ENCODE measurements around the gene PRPS1.

PRPS1 gene

GRCh38 chrX:107672955-107673378 lies 44.7 kb downstream of the PRPS1 start (continued):
- TF ChIP-seq, protein P1, sequence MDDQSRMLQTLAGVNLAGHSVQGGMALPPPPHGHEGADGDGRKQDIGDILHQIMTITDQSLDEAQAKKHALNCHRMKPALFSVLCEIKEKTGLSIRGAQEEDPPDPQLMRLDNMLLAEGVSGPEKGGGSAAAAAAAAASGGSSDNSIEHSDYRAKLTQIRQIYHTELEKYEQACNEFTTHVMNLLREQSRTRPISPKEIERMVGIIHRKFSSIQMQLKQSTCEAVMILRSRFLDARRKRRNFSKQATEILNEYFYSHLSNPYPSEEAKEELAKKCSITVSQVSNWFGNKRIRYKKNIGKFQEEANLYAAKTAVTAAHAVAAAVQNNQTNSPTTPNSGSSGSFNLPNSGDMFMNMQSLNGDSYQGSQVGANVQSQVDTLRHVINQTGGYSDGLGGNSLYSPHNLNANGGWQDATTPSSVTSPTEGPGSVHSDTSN (CRISPR knock-in tag; IDR thresholded peaks at IDR 0.05), result peak; percentile 78; the same call in 1 of the 2 replicates
- TF ChIP-seq ZNF747 (tag by site-specific recombination; IDR thresholded peaks at IDR 0.05) (no peak), RBAK (tag by site-specific recombination; IDR thresholded peaks at IDR 0.05) (no peak), IKZF3 (tag by site-specific recombination; IDR thresholded peaks at IDR 0.05) (peak; percentile 67), ZNF155 (tag by site-specific recombination; IDR thresholded peaks at IDR 0.05) (no peak), ZNF843 (tag by site-specific recombination; IDR thresholded peaks at IDR 0.05) (peak; percentile 43; the same call in 1 of the 2 replicates), ZNF423 (tag by site-specific recombination; IDR thresholded peaks at IDR 0.05) (peak; percentile 70; the same call in 1 of the 2 replicates), ZNF138 (tag by site-specific recombination; IDR thresholded peaks at IDR 0.05; ENCODE audit: borderline replicate concordance) (no peak), KLF10 (tag by site-specific recombination; IDR thresholded peaks at IDR 0.05) (no peak), ZNF585B (tag by site-specific recombination; IDR thresholded peaks at IDR 0.05) (no peak), SP2 (tag by site-specific recombination; IDR thresholded peaks at IDR 0.05) (peak; percentile 23; the same call in 1 of the 2 replicates), KLF1 (tag by site-specific recombination; IDR thresholded peaks at IDR 0.05) (peak; percentile 95), GLIS1 (tag by site-specific recombination; IDR thresholded peaks at IDR 0.05) (peak; percentile 93), ZNF157 (tag by site-specific recombination; IDR thresholded peaks at IDR 0.05) (no peak), ZNF513 (tag by site-specific recombination; IDR thresholded peaks at IDR 0.05) (no peak), ZNF514 (tag by site-specific recombination; IDR thresholded peaks at IDR 0.05) (no peak), ZNF112 (tag by site-specific recombination; IDR thresholded peaks at IDR 0.05) (no peak), ZNF701 (tag by site-specific recombination; IDR thresholded peaks at IDR 0.05) (no peak), OVOL3 (tag by site-specific recombination; IDR thresholded peaks at IDR 0.05) (no peak), ZSCAN23 (tag by site-specific recombination; IDR thresholded peaks at IDR 0.05) (peak; percentile 45; the same call in 1 of the 2 replicates), ZNF214 (tag by site-specific recombination; IDR thresholded peaks at IDR 0.05; ENCODE audit: borderline replicate concordance) (no peak), ZNF664 (tag by site-specific recombination; IDR thresholded peaks at IDR 0.05) (no peak)
- TF ChIP-seq, protein P2, sequence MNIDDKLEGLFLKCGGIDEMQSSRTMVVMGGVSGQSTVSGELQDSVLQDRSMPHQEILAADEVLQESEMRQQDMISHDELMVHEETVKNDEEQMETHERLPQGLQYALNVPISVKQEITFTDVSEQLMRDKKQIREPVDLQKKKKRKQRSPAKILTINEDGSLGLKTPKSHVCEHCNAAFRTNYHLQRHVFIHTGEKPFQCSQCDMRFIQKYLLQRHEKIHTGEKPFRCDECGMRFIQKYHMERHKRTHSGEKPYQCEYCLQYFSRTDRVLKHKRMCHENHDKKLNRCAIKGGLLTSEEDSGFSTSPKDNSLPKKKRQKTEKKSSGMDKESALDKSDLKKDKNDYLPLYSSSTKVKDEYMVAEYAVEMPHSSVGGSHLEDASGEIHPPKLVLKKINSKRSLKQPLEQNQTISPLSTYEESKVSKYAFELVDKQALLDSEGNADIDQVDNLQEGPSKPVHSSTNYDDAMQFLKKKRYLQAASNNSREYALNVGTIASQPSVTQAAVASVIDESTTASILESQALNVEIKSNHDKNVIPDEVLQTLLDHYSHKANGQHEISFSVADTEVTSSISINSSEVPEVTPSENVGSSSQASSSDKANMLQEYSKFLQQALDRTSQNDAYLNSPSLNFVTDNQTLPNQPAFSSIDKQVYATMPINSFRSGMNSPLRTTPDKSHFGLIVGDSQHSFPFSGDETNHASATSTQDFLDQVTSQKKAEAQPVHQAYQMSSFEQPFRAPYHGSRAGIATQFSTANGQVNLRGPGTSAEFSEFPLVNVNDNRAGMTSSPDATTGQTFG (tag by site-specific recombination; IDR thresholded peaks at IDR 0.05; ENCODE audit: borderline replicate concordance), result no peak
- TF ChIP-seq, protein P3, sequence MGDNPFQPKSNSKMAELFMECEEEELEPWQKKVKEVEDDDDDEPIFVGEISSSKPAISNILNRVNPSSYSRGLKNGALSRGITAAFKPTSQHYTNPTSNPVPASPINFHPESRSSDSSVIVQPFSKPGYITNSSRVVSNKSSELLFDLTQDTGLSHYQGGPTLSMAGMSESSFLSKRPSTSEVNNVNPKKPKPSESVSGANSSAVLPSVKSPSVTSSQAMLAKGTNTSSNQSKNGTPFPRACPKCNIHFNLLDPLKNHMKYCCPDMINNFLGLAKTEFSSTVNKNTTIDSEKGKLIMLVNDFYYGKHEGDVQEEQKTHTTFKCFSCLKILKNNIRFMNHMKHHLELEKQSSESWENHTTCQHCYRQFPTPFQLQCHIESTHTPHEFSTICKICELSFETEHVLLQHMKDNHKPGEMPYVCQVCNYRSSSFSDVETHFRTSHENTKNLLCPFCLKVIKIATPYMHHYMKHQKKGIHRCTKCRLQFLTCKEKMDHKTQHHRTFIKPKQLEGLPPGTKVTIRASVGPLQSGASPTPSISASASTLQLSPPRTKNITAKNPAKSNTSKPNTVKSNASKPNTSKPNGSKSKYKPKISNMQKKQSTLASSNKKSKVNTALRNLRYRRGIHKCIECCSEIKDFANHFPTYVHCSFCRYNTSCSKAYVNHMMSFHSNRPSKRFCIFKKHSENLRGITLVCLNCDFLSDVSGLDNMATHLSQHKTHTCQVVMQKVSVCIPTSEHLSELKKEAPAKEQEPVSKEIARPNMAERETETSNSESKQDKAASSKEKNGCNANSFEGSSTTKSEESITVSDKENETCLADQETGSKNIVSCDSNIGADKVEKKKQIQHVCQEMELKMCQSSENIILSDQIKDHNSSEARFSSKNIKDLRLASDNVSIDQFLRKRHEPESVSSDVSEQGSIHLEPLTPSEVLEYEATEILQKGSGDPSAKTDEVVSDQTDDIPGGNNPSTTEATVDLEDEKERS (tag by site-specific recombination; IDR thresholded peaks at IDR 0.05), result 0 out of 2 replicates have a peak, but pooled peaks have one; percentile 47
- TF ChIP-seq, protein P4, sequence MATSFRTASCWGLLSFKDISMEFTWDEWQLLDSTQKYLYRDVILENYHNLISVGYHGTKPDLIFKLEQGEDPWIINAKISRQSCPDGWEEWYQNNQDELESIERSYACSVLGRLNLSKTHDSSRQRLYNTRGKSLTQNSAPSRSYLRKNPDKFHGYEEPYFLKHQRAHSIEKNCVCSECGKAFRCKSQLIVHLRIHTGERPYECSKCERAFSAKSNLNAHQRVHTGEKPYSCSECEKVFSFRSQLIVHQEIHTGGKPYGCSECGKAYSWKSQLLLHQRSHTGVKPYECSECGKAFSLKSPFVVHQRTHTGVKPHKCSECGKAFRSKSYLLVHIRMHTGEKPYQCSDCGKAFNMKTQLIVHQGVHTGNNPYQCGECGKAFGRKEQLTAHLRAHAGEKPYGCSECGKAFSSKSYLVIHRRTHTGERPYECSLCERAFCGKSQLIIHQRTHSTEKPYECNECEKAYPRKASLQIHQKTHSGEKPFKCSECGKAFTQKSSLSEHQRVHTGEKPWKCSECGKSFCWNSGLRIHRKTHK (tag by site-specific recombination; IDR thresholded peaks at IDR 0.05), result no peak
- TF ChIP-seq, protein P5, sequence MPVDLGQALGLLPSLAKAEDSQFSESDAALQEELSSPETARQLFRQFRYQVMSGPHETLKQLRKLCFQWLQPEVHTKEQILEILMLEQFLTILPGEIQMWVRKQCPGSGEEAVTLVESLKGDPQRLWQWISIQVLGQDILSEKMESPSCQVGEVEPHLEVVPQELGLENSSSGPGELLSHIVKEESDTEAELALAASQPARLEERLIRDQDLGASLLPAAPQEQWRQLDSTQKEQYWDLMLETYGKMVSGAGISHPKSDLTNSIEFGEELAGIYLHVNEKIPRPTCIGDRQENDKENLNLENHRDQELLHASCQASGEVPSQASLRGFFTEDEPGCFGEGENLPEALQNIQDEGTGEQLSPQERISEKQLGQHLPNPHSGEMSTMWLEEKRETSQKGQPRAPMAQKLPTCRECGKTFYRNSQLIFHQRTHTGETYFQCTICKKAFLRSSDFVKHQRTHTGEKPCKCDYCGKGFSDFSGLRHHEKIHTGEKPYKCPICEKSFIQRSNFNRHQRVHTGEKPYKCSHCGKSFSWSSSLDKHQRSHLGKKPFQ (tag by site-specific recombination; IDR thresholded peaks at IDR 0.05), result peak; percentile 93

Data from HEK293 (cell line).